ENCODE measurements around the gene MVD.

- TF ChIP-seq CTCF (IDR thresholded peaks at IDR 0.05): no peak
- no peak for TF ChIP-seq POLR2AphosphoS5 (IDR thresholded peaks at IDR 0.05)
- no peak for TF ChIP-seq EP300 (IDR thresholded peaks at IDR 0.05)
Observed at GRCh38 chr16:88676502-88677242, 13.8 kb upstream of the MVD start.
